Activated CD8-positive, alpha-beta memory T cell treated with anti-CD3 and anti-CD28 coated beads for 1 hour (primary cell): ENCODE results near the gene CLEC12A.
"Not testable (repeated sequence)": the region's sequence is repeated elsewhere in the genome, so short reads cannot be mapped to it uniquely, and the experiment has no call there.

Experiments
- DNase-seq, 2 donors: peaks; one replicate each; pipeline ENCODE4 v3.0.0-alpha.2; 2020; ENCODE audit warnings: low read depth in 1 of 2; ENCODE audit errors: extremely low read depth in 1 of 2

The CLEC12A gene

GRCh38 chr12:9971181-9971580 lies at the start of gene CLEC12A:
CLEC12A (plus strand) TSS chr12:9971409; CDS start chr12:9971597, 188 bp downstream.
- DNase-seq = no peak

- DNase-seq = no peak
Measured at GRCh38 chr12:9922429-9922828, 48.8 kb upstream of the CLEC12A start.

- no peak for DNase-seq
Measured at GRCh38 chr12:9925705-9926393, 45.4 kb upstream of the CLEC12A start.

- DNase-seq = no peak
Measured at GRCh38 chr12:9926876-9927275, 44.3 kb upstream of the CLEC12A start.

GRCh38 chr12:9928607-9929006 lies 42.6 kb upstream of the CLEC12A start:
- DNase-seq = no peak

GRCh38 chr12:9931245-9931644 lies 40.0 kb upstream of the CLEC12A start:
- DNase-seq = no peak

- no peak for DNase-seq
Measured at GRCh38 chr12:9932270-9932669, 38.9 kb upstream of the CLEC12A start, which contains the start of gene CLEC2A. CLEC2A (minus strand) TSS chr12:9932370; CDS start chr12:9932329, 41 bp downstream.

- DNase-seq = no peak
Measured at GRCh38 chr12:9933958-9934357, 37.3 kb upstream of the CLEC12A start.

GRCh38 chr12:9935026-9935425 lies 36.2 kb upstream of the CLEC12A start:
- DNase-seq = no peak

- DNase-seq = no peak
Measured at GRCh38 chr12:9936591-9936990, 34.6 kb upstream of the CLEC12A start.

- DNase-seq = no peak
Measured at GRCh38 chr12:9940375-9940774, 30.8 kb upstream of the CLEC12A start.

- no peak for DNase-seq
Measured at GRCh38 chr12:9941838-9942237, 29.4 kb upstream of the CLEC12A start.

- no peak for DNase-seq
Measured at GRCh38 chr12:9943240-9943639, 28.0 kb upstream of the CLEC12A start.

- DNase-seq = no peak
Measured at GRCh38 chr12:9944391-9944790, 26.8 kb upstream of the CLEC12A start.

GRCh38 chr12:9947674-9948073 lies 23.5 kb upstream of the CLEC12A start:
- DNase-seq = no peak

GRCh38 chr12:9948606-9949296 lies 22.5 kb upstream of the CLEC12A start:
- DNase-seq = no peak

GRCh38 chr12:9951026-9951675 lies 20.1 kb upstream of the CLEC12A start:
- DNase-seq = no peak

- DNase-seq = not testable (repeated sequence)
Measured at GRCh38 chr12:9952954-9953729, 18.1 kb upstream of the CLEC12A start.

- DNase-seq = no peak
Measured at GRCh38 chr12:9957834-9958233, 13.4 kb upstream of the CLEC12A start.

- no peak for DNase-seq
Measured at GRCh38 chr12:9960590-9960989, 10.6 kb upstream of the CLEC12A start.

- DNase-seq = no peak
Measured at GRCh38 chr12:9961106-9961505, 10.1 kb upstream of the CLEC12A start.
